Myocyte (in vitro differentiated cells): ENCODE measurements around the gene CCDC198. TPM values are rescaled to one million over a fixed set of nuclear protein-coding genes. Genes with fewer than 3 reads are reported as not detected.

ENCODE experiments used
- DNase-seq: peaks from one replicate; pipeline ENCODE4 v3.0.0-alpha.2; 2012; ENCODE audit warnings: low read depth
- total RNA-seq: library from RNA; depleted of rRNA; stranded (reverse); fragments of >200 nt; gene quantifications from 2 replicates; pipeline ENCODE4 v1.2.3, GENCODE V29; 2014

The CCDC198 gene
- total RNA-seq, 1 donor from 2014 or later, result not detected

- DNase-seq, result no peak
Observed at GRCh38 chr14:57464008-57464730, 29.5 kb downstream of the CCDC198 start.

GRCh38 chr14:57462551-57462950 is 31.1 kb downstream of the CCDC198 start:
- no peak for DNase-seq

- DNase-seq, result no peak
Observed at GRCh38 chr14:57461777-57462320, 31.8 kb downstream of the CCDC198 start.

GRCh38 chr14:57435923-57436322 is 57.7 kb downstream of the CCDC198 start:
- no peak for DNase-seq

- DNase-seq, result no peak
Observed at GRCh38 chr14:57420986-57421385, 72.7 kb downstream of the CCDC198 start.

- no peak for DNase-seq
Observed at GRCh38 chr14:57420033-57420432, 73.6 kb downstream of the CCDC198 start.

Other genes starting within 250 kb of the CCDC198 start
- gene EXOC5, start 225.0 kb downstream of the CCDC198 start, total RNA-seq, result 77.3 and 85.4 TPM in 2 replicates
- 26.2 and 31.7 TPM in 2 replicates for gene AP5M1, start 224.9 kb downstream of the CCDC198 start, total RNA-seq
- gene NAA30, start 103.3 kb downstream of the CCDC198 start, total RNA-seq, result 29.7 and 54.4 TPM in 2 replicates